ENCODE data around the gene RHBDF1.

- TF ChIP-seq, protein P1, sequence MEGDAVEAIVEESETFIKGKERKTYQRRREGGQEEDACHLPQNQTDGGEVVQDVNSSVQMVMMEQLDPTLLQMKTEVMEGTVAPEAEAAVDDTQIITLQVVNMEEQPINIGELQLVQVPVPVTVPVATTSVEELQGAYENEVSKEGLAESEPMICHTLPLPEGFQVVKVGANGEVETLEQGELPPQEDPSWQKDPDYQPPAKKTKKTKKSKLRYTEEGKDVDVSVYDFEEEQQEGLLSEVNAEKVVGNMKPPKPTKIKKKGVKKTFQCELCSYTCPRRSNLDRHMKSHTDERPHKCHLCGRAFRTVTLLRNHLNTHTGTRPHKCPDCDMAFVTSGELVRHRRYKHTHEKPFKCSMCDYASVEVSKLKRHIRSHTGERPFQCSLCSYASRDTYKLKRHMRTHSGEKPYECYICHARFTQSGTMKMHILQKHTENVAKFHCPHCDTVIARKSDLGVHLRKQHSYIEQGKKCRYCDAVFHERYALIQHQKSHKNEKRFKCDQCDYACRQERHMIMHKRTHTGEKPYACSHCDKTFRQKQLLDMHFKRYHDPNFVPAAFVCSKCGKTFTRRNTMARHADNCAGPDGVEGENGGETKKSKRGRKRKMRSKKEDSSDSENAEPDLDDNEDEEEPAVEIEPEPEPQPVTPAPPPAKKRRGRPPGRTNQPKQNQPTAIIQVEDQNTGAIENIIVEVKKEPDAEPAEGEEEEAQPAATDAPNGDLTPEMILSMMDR (IDR thresholded peaks at IDR 0.05) = no peak
- TF ChIP-seq POLR2AphosphoS5 (IDR thresholded peaks at IDR 0.05) = no peak
Observed at GRCh38 chr16:36336-36984, 36.0 kb downstream of the RHBDF1 start.

Data from esophagus muscularis mucosa (tissue), 3 donors.